Mucosa of gallbladder (tissue), 1 donor: ENCODE data around the gene DIPK1B. TPM values are rescaled to one million over a fixed set of nuclear protein-coding genes. Genes with fewer than 3 reads are reported as not detected.
"Not testable (repeated sequence)": the region's sequence is repeated elsewhere in the genome, so short reads cannot be mapped to it uniquely, and the experiment has no call there.

Experiments used
- DNase-seq: peaks from one replicate; pipeline ENCODE4 v3.0.0-alpha.2; 2020; ENCODE audit warnings: low spot score
- total RNA-seq: library from RNA; stranded (reverse); gene quantifications from one replicate; pipeline ENCODE4 v1.2.1, GENCODE V29; 2021
- donor health status: DM: no; HTN: no; CAD: no.

Gene DIPK1B
- total RNA-seq, 1 donor from 2014 or later = 8.8 TPM

DNA sequence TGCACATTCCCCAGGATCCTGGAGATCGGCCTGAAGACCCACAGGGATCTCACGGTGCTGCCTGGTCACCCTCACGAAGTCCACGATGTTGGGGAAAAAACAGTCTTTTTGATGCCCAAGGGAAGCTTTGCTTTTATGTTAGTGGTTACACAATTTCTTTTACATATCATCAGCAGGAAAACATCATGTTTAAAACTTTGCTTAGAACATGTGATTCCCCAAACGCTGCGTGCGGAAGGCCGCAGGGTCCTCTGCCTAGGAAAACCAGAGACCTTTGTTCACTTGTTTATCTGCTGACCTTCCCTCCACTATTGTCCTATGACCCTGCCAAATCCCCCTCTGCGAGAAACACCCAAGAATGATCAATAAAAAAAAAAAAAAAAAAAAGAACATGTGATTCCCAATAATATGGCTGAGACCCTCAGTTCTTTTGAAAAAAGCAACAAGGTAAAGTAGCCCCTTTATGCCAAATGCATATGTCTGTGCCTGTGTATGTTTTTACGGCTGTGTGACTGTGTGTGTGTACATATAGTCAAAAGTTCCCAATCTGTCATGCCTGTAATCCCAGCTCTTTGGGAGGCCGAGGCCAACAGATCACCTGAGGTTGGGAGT, 13.6 kb upstream of the DIPK1B start:
- DNase-seq = no peak

DNA sequence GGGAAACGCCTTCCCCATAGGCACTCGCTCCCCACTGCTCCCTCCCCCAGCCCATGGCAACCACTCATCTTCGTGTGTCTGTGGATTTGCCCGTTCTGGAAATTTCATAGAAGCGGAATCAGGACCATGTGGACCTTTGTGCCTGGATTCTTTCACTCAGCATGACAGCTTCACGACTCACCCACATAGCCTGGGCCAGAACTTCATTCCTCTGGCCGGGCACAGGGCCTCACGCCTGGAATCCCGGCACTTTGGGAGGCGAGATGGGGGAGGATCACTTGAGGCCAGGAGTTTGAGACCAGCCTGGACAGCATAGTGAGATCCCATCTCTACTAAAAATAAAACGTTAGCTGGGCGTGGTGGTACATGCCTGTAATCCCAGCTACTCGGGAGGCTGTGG, 12.1 kb upstream of the DIPK1B start:
- DNase-seq = no peak

GRCh38 chr9:136700959-136701667, 11.3 kb upstream of the DIPK1B start:
- no peak for DNase-seq

DNA sequence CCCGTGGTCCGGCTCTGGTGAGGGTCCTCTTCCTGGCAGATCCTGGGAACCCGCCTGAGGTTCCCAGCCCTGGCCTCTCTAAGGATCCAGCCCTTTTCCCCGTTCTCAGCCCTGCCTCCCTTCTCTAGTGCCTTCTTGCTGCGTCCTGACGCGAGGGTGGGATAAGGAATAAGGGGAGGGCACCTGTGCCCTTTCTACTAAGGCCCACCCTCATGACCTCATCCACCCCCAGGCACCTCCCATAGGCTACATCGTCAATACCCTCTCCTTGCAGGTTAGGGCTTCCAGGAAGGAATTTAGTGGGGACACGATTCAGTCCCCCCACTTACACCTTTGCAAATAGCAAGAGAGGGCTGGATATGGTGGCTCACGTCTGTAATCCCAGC, 10.7 kb upstream of the DIPK1B start:
- no peak for DNase-seq

GRCh38 chr9:136703276-136703860, 9.0 kb upstream of the DIPK1B start:
- DNase-seq = no peak

DNA sequence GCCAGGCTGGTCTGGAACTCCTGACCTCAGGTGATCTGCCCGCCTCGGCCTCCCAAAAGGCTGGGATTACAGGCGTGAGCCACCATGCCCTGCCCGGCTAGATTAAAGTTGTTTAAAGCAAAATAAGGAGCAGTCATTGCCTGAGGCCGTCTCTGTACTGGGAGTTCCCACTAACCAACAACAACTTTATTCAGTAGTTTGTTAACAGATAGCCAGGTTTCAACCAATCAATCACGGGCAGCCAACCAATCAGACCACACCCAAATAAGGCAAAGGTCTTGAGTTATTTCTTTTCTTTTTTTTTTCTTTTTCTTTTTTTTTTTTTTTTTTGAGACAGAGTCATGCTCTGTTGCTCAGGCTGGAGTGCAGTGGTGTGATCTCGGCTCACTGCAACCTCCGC, 7.6 kb upstream of the DIPK1B start:
- not testable (repeated sequence) for DNase-seq

DNA sequence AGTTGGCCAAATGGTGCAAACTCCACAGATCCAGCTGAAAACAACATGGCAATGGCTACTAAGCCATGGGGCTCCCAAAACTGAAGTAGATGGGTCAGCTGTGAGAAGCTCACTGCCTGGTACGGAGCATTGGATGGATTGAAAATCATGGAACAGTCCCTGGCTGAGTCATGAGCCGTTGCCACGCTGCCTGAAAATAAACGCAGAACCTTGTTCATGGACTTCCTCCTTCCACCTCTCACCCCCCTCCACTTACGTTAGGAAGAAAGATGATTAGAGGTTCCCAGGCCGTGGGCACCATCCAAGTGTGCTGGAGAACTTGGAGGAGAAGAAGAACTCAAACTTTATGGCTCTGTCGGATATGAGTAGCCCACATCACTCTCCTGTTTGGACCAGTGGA, 6.8 kb upstream of the DIPK1B start:
- DNase-seq = no peak

- DNase-seq = no peak
Observed at GRCh38 chr9:136707011-136707410, 5.4 kb upstream of the DIPK1B start.

DNA sequence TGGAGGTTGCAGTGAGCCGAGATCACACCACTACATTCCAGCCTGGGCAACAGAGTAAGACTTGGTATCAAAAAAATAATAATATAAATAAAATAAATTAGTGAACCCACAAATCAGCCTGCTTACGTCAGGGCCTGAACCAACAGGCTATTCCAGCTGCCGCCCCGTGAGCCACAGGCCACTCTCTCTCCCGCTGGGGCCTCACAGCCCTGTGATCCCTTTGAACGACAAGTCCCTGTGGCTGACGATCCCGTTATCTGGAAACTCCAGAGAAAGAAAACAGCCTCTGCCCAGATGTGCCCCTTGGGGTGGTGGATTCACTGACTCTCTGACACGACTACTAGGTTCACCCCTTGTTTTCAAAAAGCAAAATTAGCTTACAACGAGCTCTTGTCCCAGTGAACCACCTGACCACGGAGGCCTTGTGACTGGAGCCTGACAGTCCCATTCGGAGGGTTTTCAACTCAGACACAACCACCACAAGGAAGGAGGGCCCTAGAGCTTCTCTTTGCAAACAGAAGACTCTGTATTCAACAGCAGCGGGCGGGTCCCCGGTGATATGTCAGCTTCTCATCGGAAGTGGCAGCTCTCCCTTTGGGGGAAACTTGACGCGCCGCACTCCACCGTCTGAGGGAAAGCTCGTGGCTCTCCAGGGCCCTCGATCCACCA, 4.4 kb upstream of the DIPK1B start:
- DNase-seq = no peak

DNA sequence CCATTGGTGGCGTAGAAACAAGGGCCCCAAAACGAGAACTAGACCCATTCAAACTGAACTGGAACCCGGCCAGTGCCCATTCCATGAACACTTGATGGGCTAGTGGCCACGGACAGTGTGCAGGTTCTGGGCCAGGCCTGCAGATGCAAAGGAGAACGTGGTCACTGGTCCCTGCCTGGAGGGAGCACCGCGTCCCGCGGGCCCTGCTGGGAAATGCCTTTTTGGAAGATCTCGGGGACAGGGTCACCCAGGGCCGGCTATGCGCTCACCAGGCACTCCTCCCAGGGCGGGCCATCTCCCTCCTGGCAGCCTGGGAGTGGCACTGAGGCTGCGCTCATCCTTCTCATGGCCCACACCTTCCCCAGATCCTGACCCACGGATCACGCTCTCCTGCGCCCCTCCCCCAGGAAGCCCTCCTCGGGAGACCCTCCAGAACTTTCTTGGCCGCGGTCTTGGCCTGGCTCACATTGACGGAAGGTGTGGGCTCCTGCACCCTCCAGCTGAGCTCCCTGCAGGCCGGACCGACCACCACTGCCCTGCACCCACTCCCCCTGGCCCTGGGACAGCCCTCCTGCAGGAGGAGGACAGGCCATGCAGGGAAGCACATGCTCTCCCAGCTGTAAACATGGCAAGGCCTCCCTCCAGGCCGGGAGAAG, 2.8 kb upstream of the DIPK1B start:
- no peak for DNase-seq

DNA sequence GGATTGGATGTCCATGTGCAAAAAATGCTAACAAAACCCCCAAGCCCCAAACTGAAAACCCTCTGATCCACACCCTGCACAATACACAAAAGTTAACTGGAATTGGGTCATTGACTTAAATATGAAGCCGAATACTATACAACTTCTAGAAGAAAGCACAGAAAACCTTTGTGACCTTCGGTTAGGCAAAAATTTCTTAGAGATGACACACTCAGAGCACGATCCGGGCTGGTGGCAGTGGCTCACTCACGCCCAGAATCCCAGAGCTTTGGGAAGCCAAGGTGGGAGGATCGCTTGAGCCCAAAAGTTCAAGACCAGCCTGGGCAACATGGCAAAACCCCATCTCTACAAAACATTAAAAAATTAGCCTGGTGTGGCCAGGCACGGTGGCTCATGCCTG, 1.8 kb upstream of the DIPK1B start:
- no peak for DNase-seq

DNA sequence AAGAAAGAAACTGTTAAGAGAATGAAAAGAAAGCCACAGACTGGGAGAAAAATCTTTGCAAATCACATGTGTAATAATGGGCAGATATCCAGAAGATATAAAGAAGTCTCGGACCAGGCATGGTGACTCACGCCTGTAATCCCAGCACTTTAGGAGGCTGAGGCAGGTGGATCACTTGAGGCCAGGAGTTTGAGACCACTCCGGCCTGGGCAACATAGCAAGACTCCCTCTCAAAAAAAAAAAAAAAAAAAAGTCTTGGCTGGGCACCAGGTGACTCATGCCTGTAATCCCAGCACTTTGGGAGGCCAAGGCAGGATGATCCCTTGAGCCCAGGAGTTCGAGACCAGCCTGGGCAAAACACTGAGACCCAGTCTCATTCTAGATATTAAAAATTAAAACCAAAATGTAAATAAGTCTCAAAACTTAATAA, 1.1 kb upstream of the DIPK1B start:
- not testable (repeated sequence) for DNase-seq

GRCh38 chr9:136712690-136713544, 545 bp downstream of the DIPK1B start:
- no peak for DNase-seq

- DNase-seq = no peak
Observed at GRCh38 chr9:136713550-136713949, 1.2 kb downstream of the DIPK1B start.

DNA sequence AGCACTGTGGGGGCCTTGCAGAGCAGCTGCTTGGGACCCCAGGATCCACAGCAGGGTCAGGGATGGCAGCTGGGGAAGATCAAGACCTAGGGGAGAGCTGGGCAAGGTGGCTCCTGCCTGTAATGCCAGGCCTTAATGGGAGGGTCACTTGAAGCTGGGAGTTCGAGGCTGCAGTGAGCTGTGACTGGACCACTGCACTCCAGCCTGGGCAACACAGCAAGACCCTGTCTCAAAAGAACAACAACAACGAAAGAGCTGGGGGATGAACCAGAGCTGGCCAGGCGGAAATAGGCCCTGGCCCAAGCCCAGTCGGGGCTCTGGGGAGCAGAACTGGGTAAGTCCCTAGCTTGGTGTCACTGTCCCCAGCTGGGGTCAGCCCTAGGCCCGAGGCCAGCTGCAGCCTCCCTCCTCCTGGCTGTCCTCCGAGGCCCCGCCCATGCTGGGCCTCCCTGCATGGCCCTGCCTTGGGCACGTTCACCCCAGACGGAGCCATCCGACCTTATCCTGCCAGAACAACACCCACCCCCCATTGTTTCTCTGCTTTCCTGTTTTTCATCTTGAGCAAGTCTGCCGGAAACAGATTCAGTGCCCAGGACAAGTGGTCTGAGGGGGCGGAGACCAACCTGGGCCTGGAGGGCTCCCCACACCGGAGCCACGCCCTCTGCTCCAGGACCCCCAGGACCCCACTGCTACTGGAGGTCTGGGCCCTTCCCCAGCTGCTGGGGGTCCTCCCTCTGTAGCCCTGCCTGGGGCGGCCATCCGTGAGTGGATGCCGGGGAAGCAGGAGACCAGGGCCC, 1.9 kb downstream of the DIPK1B start:
- no peak for DNase-seq

DNA sequence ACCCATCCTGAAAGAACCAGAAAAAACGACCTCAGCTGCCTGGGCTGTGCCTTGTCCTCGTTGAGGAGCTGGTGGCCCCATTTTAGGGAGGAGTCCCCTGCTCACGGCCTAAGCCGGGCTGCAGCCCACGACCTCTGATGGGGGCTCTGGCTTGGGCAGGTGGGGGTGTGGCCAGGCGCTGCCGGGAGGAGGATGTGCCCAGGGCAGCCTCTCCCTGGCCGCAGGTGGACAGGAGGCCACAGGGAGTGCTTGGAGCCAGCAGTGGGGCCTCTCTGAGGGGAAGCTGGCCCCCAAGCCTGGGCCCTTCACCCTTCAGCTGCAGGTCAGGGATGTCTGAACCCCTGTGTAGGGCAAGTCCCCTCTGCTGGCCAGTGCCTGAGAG, 2.5 kb downstream of the DIPK1B start:
- no peak for DNase-seq

DNA sequence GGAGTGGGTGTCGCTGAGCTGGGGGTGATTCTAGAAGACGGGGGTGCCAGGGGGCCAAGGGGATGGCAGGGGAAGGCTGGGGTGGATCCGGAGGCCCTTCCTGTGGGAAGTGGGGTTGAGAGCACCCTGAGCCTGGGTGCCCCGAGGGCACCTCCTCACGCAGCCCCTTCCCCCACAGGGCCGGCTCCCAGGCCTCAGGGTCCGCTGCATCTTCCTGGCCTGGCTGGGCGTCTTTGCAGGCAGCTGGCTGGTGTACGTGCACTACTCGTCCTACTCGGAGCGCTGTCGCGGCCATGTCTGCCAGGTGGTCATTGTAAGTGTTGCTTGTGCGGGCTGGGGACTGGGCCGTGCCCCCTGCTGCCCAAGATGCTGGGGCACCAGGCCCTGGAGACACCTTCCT, 5.0 kb downstream of the DIPK1B start:
- no peak for DNase-seq

DNA sequence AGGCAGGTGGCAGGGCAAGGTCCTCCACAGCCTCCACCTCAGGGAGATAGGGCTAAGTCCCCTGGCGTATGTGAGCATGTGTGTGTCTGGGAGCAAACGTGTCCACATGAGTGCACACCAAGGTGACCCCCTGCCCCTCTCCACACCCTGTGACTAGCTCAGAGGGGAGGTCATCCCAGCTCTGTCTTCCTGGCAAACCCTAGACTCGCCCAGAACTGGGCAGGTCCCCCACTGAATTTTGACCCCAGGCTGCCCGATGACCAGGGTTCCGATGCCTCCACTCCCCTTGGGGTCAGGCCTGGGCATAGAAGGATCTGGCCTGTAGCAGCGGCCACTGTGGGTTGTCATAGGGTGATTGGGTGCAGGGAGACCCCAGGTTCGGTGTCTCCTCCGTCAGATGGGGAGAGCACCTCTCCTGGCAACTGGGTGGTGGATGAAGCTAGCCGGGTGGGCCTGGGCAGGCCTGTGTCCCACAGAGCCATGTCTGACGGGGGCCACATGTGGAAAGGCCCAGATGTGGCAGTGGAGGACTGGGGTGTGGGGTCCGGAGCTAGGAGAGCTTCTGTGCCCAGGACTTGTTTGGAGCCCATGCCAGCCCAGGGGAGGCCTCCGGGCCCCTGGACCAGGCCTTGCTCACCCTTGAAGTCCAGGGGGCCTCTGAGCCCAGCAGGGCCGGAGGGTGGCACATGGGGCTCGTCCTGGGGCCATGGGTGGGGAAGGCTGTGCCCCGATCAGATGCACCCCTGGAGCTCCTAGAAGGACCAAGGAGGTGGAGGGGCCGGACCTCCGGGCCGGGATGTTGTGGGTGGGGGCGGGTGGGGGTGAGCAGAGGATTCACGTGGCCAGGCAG, 6.2 kb downstream of the DIPK1B start:
- no peak for DNase-seq

DNA sequence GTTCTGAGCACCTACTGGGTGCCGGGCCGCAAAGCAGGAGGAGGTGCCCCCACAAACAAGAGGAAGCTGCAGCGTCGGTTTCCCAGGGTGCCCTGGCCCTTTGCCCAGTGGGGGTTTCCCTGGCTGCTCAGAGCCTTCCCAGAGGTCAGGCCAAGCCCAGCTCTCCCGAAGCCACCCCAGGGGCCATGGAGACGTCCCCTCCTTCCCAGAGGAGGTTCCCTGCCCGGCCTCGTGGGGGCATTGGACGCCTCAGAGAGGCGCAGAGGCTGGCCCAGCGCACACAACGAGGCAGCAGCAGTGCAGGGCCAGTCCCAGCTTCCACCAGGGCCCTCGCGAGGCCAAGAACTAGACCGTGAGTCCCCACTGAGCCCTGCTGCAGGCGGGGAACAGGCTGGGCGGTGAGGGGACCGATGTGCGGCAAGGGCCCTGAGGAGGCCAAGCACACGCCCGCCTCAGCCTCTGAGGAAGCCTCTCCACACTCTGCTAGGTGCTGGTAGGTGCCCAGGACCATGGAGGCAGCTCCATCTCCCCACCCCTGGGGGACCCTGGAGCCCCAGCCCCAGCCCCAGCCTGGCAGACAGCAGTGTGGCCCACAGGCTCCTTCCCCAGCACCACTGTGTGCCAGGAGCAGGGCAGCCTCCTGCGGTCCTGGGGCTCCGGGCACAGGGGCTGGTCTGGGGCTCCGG, 7.0 kb downstream of the DIPK1B start:
- DNase-seq = no peak
